Measurements from ENCODE around the gene SLC6A19.

Gene SLC6A19

GRCh38 chr5:1181451-1182359, 19.7 kb upstream of the SLC6A19 start:
- no peak overlapping the region for H3K4me3 ChIP-seq (ENCODE audit: control insufficient read depth in 1 of 7, extremely low read depth in 1 of 7, insufficient read depth in 4 of 7, low read depth in 2 of 7, low read length in 6 of 7)
- no peaks in the 10 kb centered on the region for H3K27me3 ChIP-seq (replicated peaks in 2 of 5; ENCODE audit: control insufficient read depth in 4 of 5, insufficient read depth in 5 of 5, low read length in 4 of 5)
- H3K9me3 ChIP-seq (ENCODE audit: control extremely low read depth in 1 of 5, control insufficient read depth in 4 of 5, insufficient read depth in 2 of 5, low read depth in 1 of 5, low read length in 4 of 5), result no peaks in the 10 kb centered on the region
- H3K4me1 ChIP-seq (ENCODE audit: control extremely low read depth in 1 of 4, control insufficient read depth in 4 of 4, insufficient read depth in 4 of 4, low read length in 3 of 4), result no peaks in the 10 kb centered on the region
- DNase-seq, result no peak
- H3K36me3 ChIP-seq (ENCODE audit: control insufficient read depth in 4 of 4, insufficient read depth in 4 of 4, low read length in 3 of 4), result no peaks in the 10 kb centered on the region
- no peak overlapping the region for H3K27ac ChIP-seq (ENCODE audit: insufficient read depth in 1 of 2, low read depth in 1 of 2, low read length in 2 of 2, poor library complexity in 1 of 2, severe bottlenecking in 2 of 2)
- ChIA-PET POLR2A (no interaction called here), CTCF (no interaction called here)
- 88% methylated on average over 21 of the region's 27 CpGs for WGBS (ENCODE audit: insufficient coverage)

- CTCF ChIA-PET, result no interaction called here
These were observed 19.1 kb upstream of the SLC6A19 start for GRCh38 chr5:1182360-1182632.

GRCh38 chr5:1182633-1183423, 18.6 kb upstream of the SLC6A19 start:
- Histone ChIP-seq H3K9me3 (ENCODE audit: control extremely low read depth in 1 of 5, control insufficient read depth in 4 of 5, insufficient read depth in 2 of 5, low read depth in 1 of 5, low read length in 4 of 5) (no peaks in the 10 kb centered on the region), H3K27ac (ENCODE audit: insufficient read depth in 1 of 2, low read depth in 1 of 2, low read length in 2 of 2, poor library complexity in 1 of 2, severe bottlenecking in 2 of 2) (no peak overlapping the region), H3K4me1 (ENCODE audit: control extremely low read depth in 1 of 4, control insufficient read depth in 4 of 4, insufficient read depth in 4 of 4, low read length in 3 of 4) (no peaks in the 10 kb centered on the region), H3K27me3 (replicated peaks in 2 of 5; ENCODE audit: control insufficient read depth in 4 of 5, insufficient read depth in 5 of 5, low read length in 4 of 5) (no peaks in the 10 kb centered on the region), H3K36me3 (ENCODE audit: control insufficient read depth in 4 of 4, insufficient read depth in 4 of 4, low read length in 3 of 4) (no peaks in the 10 kb centered on the region), H3K4me3 (ENCODE audit: control insufficient read depth in 1 of 7, extremely low read depth in 1 of 7, insufficient read depth in 4 of 7, low read depth in 2 of 7, low read length in 6 of 7) (no peak overlapping the region)
- no peak for DNase-seq
- ChIA-PET CTCF (interaction anchor here (1.3 to 1.4 kb wide), 2 partner anchors 21 to 22 kb away, joined by 3 read pairs; no protein-coding TSS in a partner anchor), POLR2A (no interaction called here)
- 92% methylated on average over 30 of the region's 31 CpGs for WGBS (ENCODE audit: insufficient coverage)

More at GRCh38 chr5:1182360-1182632, 19.1 kb upstream of the SLC6A19 start:
- POLR2A ChIA-PET, result no interaction called here
- H3K36me3 ChIP-seq (ENCODE audit: control insufficient read depth in 4 of 4, insufficient read depth in 4 of 4, low read length in 3 of 4), result no peaks in the 10 kb centered on the region
- no peak for DNase-seq
- no peaks in the 10 kb centered on the region for H3K27me3 ChIP-seq (replicated peaks in 2 of 5; ENCODE audit: control insufficient read depth in 4 of 5, insufficient read depth in 5 of 5, low read length in 4 of 5)
- H3K9me3 ChIP-seq (ENCODE audit: control extremely low read depth in 1 of 5, control insufficient read depth in 4 of 5, insufficient read depth in 2 of 5, low read depth in 1 of 5, low read length in 4 of 5), result no peaks in the 10 kb centered on the region
- H3K4me3 ChIP-seq (ENCODE audit: control insufficient read depth in 1 of 7, extremely low read depth in 1 of 7, insufficient read depth in 4 of 7, low read depth in 2 of 7, low read length in 6 of 7), result no peak overlapping the region
- H3K27ac ChIP-seq (ENCODE audit: insufficient read depth in 1 of 2, low read depth in 1 of 2, low read length in 2 of 2, poor library complexity in 1 of 2, severe bottlenecking in 2 of 2), result no peak overlapping the region
- H3K4me1 ChIP-seq (ENCODE audit: control extremely low read depth in 1 of 4, control insufficient read depth in 4 of 4, insufficient read depth in 4 of 4, low read length in 3 of 4), result no peaks in the 10 kb centered on the region
- 87% methylated on average over 7 of the region's 7 CpGs for WGBS (ENCODE audit: insufficient coverage)

GRCh38 chr5:1183424-1184162, 17.8 kb upstream of the SLC6A19 start:
- CTCF ChIA-PET, result interaction anchor here (1.3 to 1.7 kb wide), 4 partner anchors 11 to 262 kb away, joined by 3 to 5 read pairs (median 4); no protein-coding TSS in a partner anchor
- Histone ChIP-seq H3K9me3 (ENCODE audit: control extremely low read depth in 1 of 5, control insufficient read depth in 4 of 5, insufficient read depth in 2 of 5, low read depth in 1 of 5, low read length in 4 of 5) (no peaks in the 10 kb centered on the region), H3K4me3 (ENCODE audit: control insufficient read depth in 1 of 7, extremely low read depth in 1 of 7, insufficient read depth in 4 of 7, low read depth in 2 of 7, low read length in 6 of 7) (no peak overlapping the region), H3K27ac (ENCODE audit: insufficient read depth in 1 of 2, low read depth in 1 of 2, low read length in 2 of 2, poor library complexity in 1 of 2, severe bottlenecking in 2 of 2) (no peak overlapping the region), H3K4me1 (ENCODE audit: control extremely low read depth in 1 of 4, control insufficient read depth in 4 of 4, insufficient read depth in 4 of 4, low read length in 3 of 4) (no peaks in the 10 kb centered on the region), H3K36me3 (ENCODE audit: control insufficient read depth in 4 of 4, insufficient read depth in 4 of 4, low read length in 3 of 4) (no peaks in the 10 kb centered on the region), H3K27me3 (replicated peaks in 2 of 5; ENCODE audit: control insufficient read depth in 4 of 5, insufficient read depth in 5 of 5, low read length in 4 of 5) (no peaks in the 10 kb centered on the region)
- POLR2A ChIA-PET, result no interaction called here
- 81% methylated on average over 14 of the region's 18 CpGs for WGBS (ENCODE audit: insufficient coverage)
- DNase-seq, result no peak

GRCh38 chr5:1184163-1184470, 17.3 kb upstream of the SLC6A19 start:
- CTCF ChIA-PET, result interaction anchor here (1.3 to 2.8 kb wide), 6 partner anchors 10 to 262 kb away, joined by 3 to 11 read pairs (median 4); no protein-coding TSS in a partner anchor
- DNase-seq, result no peak

GRCh38 chr5:1184481-1184880, 16.9 kb upstream of the SLC6A19 start:
- 79% methylated on average over 3 of the region's 7 CpGs for WGBS (ENCODE audit: insufficient coverage)
- ChIA-PET POLR2A (no interaction called here), CTCF (interaction anchor here (1.6 to 2.8 kb wide), 4 partner anchors 10 to 262 kb away, joined by 4 to 11 read pairs (median 4); no protein-coding TSS in a partner anchor)
- Histone ChIP-seq H3K4me1 (ENCODE audit: control extremely low read depth in 1 of 4, control insufficient read depth in 4 of 4, insufficient read depth in 4 of 4, low read length in 3 of 4) (no peaks in the 10 kb centered on the region), H3K4me3 (ENCODE audit: control insufficient read depth in 1 of 7, extremely low read depth in 1 of 7, insufficient read depth in 4 of 7, low read depth in 2 of 7, low read length in 6 of 7) (no peak overlapping the region), H3K27me3 (replicated peaks in 2 of 5; ENCODE audit: control insufficient read depth in 4 of 5, insufficient read depth in 5 of 5, low read length in 4 of 5) (no peaks in the 10 kb centered on the region), H3K9me3 (ENCODE audit: control extremely low read depth in 1 of 5, control insufficient read depth in 4 of 5, insufficient read depth in 2 of 5, low read depth in 1 of 5, low read length in 4 of 5) (no peaks in the 10 kb centered on the region), H3K27ac (ENCODE audit: insufficient read depth in 1 of 2, low read depth in 1 of 2, low read length in 2 of 2, poor library complexity in 1 of 2, severe bottlenecking in 2 of 2) (no peak overlapping the region), H3K36me3 (ENCODE audit: control insufficient read depth in 4 of 4, insufficient read depth in 4 of 4, low read length in 3 of 4) (no peaks in the 10 kb centered on the region)
- DNase-seq, result no peak

More at GRCh38 chr5:1184163-1184470, 17.3 kb upstream of the SLC6A19 start:
- Histone ChIP-seq H3K27ac (ENCODE audit: insufficient read depth in 1 of 2, low read depth in 1 of 2, low read length in 2 of 2, poor library complexity in 1 of 2, severe bottlenecking in 2 of 2) (no peak overlapping the region), H3K4me1 (ENCODE audit: control extremely low read depth in 1 of 4, control insufficient read depth in 4 of 4, insufficient read depth in 4 of 4, low read length in 3 of 4) (no peaks in the 10 kb centered on the region), H3K36me3 (ENCODE audit: control insufficient read depth in 4 of 4, insufficient read depth in 4 of 4, low read length in 3 of 4) (no peaks in the 10 kb centered on the region), H3K27me3 (replicated peaks in 2 of 5; ENCODE audit: control insufficient read depth in 4 of 5, insufficient read depth in 5 of 5, low read length in 4 of 5) (no peaks in the 10 kb centered on the region), H3K9me3 (ENCODE audit: control extremely low read depth in 1 of 5, control insufficient read depth in 4 of 5, insufficient read depth in 2 of 5, low read depth in 1 of 5, low read length in 4 of 5) (no peaks in the 10 kb centered on the region), H3K4me3 (ENCODE audit: control insufficient read depth in 1 of 7, extremely low read depth in 1 of 7, insufficient read depth in 4 of 7, low read depth in 2 of 7, low read length in 6 of 7) (no peak overlapping the region)
- 100% methylated on average over 8 of the region's 8 CpGs for WGBS (ENCODE audit: insufficient coverage)
- POLR2A ChIA-PET, result no interaction called here

Measured in common myeloid progenitor, CD34-positive (primary cell).